Stomach (tissue), 9 donors: ENCODE results near the gene CCSER1. TPM values are rescaled to one million over a fixed set of nuclear protein-coding genes. Genes with fewer than 3 reads are reported as not detected.

Experiments used
- DNase-seq, 2 donors: peaks; one replicate each; pipeline versions ENCODE4 v3.0.0 to v3.0.0-alpha.2; 2013 to 2019
- H3K27ac ChIP-seq, 5 donors: fragments of 200-600 bp in 4 of 5; sonication (generic) in 4 of 5; one replicate each; pipeline ENCODE4 v1.5.1; 2013 to 2019; ENCODE audit warnings: mild to moderate bottlenecking in 1 of 5, moderate library complexity in 1 of 5
- H3K27me3 ChIP-seq, 3 donors: fragments of 200-600 bp; sonication (generic); one replicate each; pipeline ENCODE4 v1.5.1; 2017 to 2019; ENCODE audit warnings: mixed run types in 1 of 3
- H3K36me3 ChIP-seq, 4 donors: fragments of 200-600 bp; sonication (generic); 1 replicate in 3 of 4; 2 replicates in 1 of 4; pipeline ENCODE4 v1.5.1; 2016 to 2019
- H3K4me1 ChIP-seq, 4 donors: fragments of 200-600 bp; sonication (generic); one replicate each; pipeline ENCODE4 v1.5.1; 2016 to 2019
- H3K4me3 ChIP-seq, 4 donors: fragments of 200-600 bp; sonication (generic) in 3 of 4; one replicate each; pipeline ENCODE4 v1.5.1; 2016 to 2019; ENCODE audit warnings: mild to moderate bottlenecking in 1 of 4
- H3K9me3 ChIP-seq, 4 donors: fragments of 200-600 bp; sonication (generic); one replicate each; pipeline ENCODE4 v1.5.1; 2016 to 2019
- CTCF ChIP-seq, 7 experiments: fragments of 450-650 bp in 4 of 7; fragments of 200-600 bp in 3 of 7; sonication (generic) in 3 of 7; IDR thresholded peaks; one replicate each; pipeline ENCODE4 v1.5.1; 2016 to 2019; ENCODE audit warnings: antibody characterized with exemption in 7 of 7, control low read depth in 2 of 7, mild to moderate bottlenecking in 1 of 7
- EP300 ChIP-seq: sonication (generic); formaldehyde crosslinking; IDR thresholded peaks from one replicate; pipeline ENCODE4 v1.6.1; 2017; ENCODE audit warnings: antibody characterized with exemption
- POLR2A ChIP-seq, 4 donors: fragments of 450-650 bp; IDR thresholded peaks; one replicate each; pipeline ENCODE4 v1.6.1; 2016; ENCODE audit warnings: antibody characterized with exemption in 4 of 4, control low read depth in 2 of 4, mild to moderate bottlenecking in 1 of 4, moderate library complexity in 1 of 4
- POLR2AphosphoS5 ChIP-seq, 3 donors: sonication (generic); formaldehyde crosslinking; IDR thresholded peaks; one replicate each; pipeline ENCODE4 v1.6.1; 2016; ENCODE audit warnings: antibody characterized with exemption in 3 of 3
- WGBS, 5 donors: extraction: QIAGEN DNeasy Blood & Tissue Kit in 3 of 5; methylation state at CpG; one replicate each; pipeline versions ENCODE4 v1.1.5 to v1.1.7; 2013 to 2018; 5-methylcytosine and 5-hydroxymethylcytosine counted together
- intact Hi-C: fragments of 100-400 bp; cut with DNase I; formaldehyde crosslinking; loops from one replicate; pipeline ENCODE4 v1.15.1; 2023; ENCODE audit warnings: low total_unique reads
- polyA plus RNA-seq, 3 donors: library from polyadenylated mRNA; stranded (reverse); fragments of 200-250 nt; gene quantifications; one replicate each; pipeline ENCODE4 v1.2.3, GENCODE V29; 2013
- total RNA-seq, 5 donors: library from RNA; depleted of rRNA; stranded (reverse); fragments of >200 nt; gene quantifications; one replicate each; pipeline versions ENCODE4 v1.1.0 to v1.2.3, GENCODE V29; 2014 to 2016
- donor health status: healthy with polysubstance abuse.
- donor health status: Bipolar disorder and iron deficiency.
- donor health status: healthy.

Gene CCSER1
- total and polyA plus RNA-seq, 8 donors: 0.33 to 149 (median 15.2) TPM

GRCh38 chr4:90241008-90241407, 113.8 kb downstream of the CCSER1 start:
- H3K9me3 ChIP-seq: no peaks in the 10 kb centered on the region
- no peak overlapping the region for H3K4me3 ChIP-seq
- TF ChIP-seq EP300 (no peak), CTCF (IDR thresholded peaks at IDR 0.05) (no peak), POLR2A (IDR thresholded peaks at IDR 0.05) (no peak), POLR2AphosphoS5 (IDR thresholded peaks at IDR 0.05) (no peak)
- H3K4me1 ChIP-seq: no peaks in the 10 kb centered on the region
- intact Hi-C loops: no loop called here
- H3K36me3 ChIP-seq: no peaks in the 10 kb centered on the region
- no peak overlapping the region for H3K27ac ChIP-seq
- no peak for DNase-seq
- WGBS, 5 donors: 91 to 96% (median 92%) methylated on average over 3 of the region's 3 CpGs
- H3K27me3 ChIP-seq: no peaks in the 10 kb centered on the region

GRCh38 chr4:90245837-90246236, 118.6 kb downstream of the CCSER1 start:
- no peaks in the 10 kb centered on the region for H3K4me1 ChIP-seq
- intact Hi-C loops: no loop called here
- 16 to 40% (median 31%) methylated on average over 1 of the region's 1 CpG for WGBS, 5 donors
- TF ChIP-seq CTCF (IDR thresholded peaks at IDR 0.05) (no peak), EP300 (no peak), POLR2A (IDR thresholded peaks at IDR 0.05) (no peak), POLR2AphosphoS5 (IDR thresholded peaks at IDR 0.05) (no peak)
- H3K4me3 ChIP-seq: no peak overlapping the region
- H3K27me3 ChIP-seq: no peaks in the 10 kb centered on the region
- H3K36me3 ChIP-seq: no peaks in the 10 kb centered on the region
- no peak for DNase-seq
- no peaks in the 10 kb centered on the region for H3K9me3 ChIP-seq
- no peak overlapping the region for H3K27ac ChIP-seq

- no peaks in the 10 kb centered on the region for H3K9me3 ChIP-seq
- TF ChIP-seq CTCF (IDR thresholded peaks at IDR 0.05) (no peak), POLR2AphosphoS5 (IDR thresholded peaks at IDR 0.05) (no peak), EP300 (no peak), POLR2A (IDR thresholded peaks at IDR 0.05) (no peak)
- H3K27me3 ChIP-seq: no peaks in the 10 kb centered on the region
- 35 to 48% (median 43%) methylated on average over 3 of the region's 3 CpGs for WGBS, 5 donors
- H3K4me3 ChIP-seq: no peak overlapping the region
- intact Hi-C loops: no loop called here
- no peaks in the 10 kb centered on the region for H3K4me1 ChIP-seq
- H3K27ac ChIP-seq: no peak overlapping the region
- peak in 1 of 2 donors; percentile 16 for DNase-seq
- H3K36me3 ChIP-seq: no peaks in the 10 kb centered on the region
Measured at GRCh38 chr4:90246816-90247215, 119.6 kb downstream of the CCSER1 start.

GRCh38 chr4:90254357-90254756, 127.2 kb downstream of the CCSER1 start:
- H3K27me3 ChIP-seq: no peaks in the 10 kb centered on the region
- 82 to 95% (median 91%) methylated on average over 2 of the region's 2 CpGs for WGBS, 5 donors
- no peak for DNase-seq
- no peak for TF ChIP-seq POLR2A (IDR thresholded peaks at IDR 0.05)
- TF ChIP-seq CTCF (IDR thresholded peaks at IDR 0.05): no peak
- TF ChIP-seq POLR2AphosphoS5 (IDR thresholded peaks at IDR 0.05): no peak
- H3K9me3 ChIP-seq: no peaks in the 10 kb centered on the region
- H3K36me3 ChIP-seq: no peaks in the 10 kb centered on the region
- intact Hi-C loops: no loop called here
- no peaks in the 10 kb centered on the region for H3K4me1 ChIP-seq
- H3K4me3 ChIP-seq: no peak overlapping the region
- no peak overlapping the region for H3K27ac ChIP-seq
